ENCODE data around the gene TRPV2. TPM values are rescaled to one million over a fixed set of nuclear protein-coding genes. Genes with fewer than 3 reads are reported as not detected.

The TRPV2 gene
- total and polyA plus RNA-seq, 9 of the 15 experiments (the other 6 are each of a cell fraction or from before 2014, with no cell fraction given), result 10.0 to 97.5 (median 30.3) TPM

- TF ChIP-seq EGR1 (conservative IDR thresholded peaks at IDR 0.05) (peak; percentile 98), SOX6 (IDR thresholded peaks at IDR 0.05) (peak; percentile 56; the same call in 1 of the 2 replicates), TAF7 (tag; IDR thresholded peaks at IDR 0.05) (peak; percentile 94), PHF21A (IDR thresholded peaks at IDR 0.05; ENCODE audit: borderline replicate concordance, low read depth) (peak; percentile 86; the same call in 1 of the 2 replicates), ELK3 (CRISPR knock-in tag; IDR thresholded peaks at IDR 0.05) (no peak), ELF2 (CRISPR knock-in tag; IDR thresholded peaks at IDR 0.05) (peak; percentile 76), ZFPM2 (CRISPR knock-in tag; IDR thresholded peaks at IDR 0.05) (no peak), PRPF4 (IDR thresholded peaks at IDR 0.05; ENCODE audit: insufficient read depth, low read depth, low read length, poor library complexity, severe bottlenecking) (no peak), ZNF124 (CRISPR knock-in tag; IDR thresholded peaks at IDR 0.05) (no peak), XRCC4 (IDR thresholded peaks at IDR 0.05; ENCODE audit: extremely low read depth, insufficient read depth, insufficient read length) (no peak), NFE2 (IDR thresholded peaks at IDR 0.05; ENCODE audit: low read depth) (peak; percentile 12; the same call in 1 of the 2 replicates), TRIM24 (IDR thresholded peaks at IDR 0.05) (peak; percentile 30 to 51; a peak in 2 of 4 replicates), ZNF263 (CRISPR knock-in tag; IDR thresholded peaks at IDR 0.05; ENCODE audit: borderline replicate concordance) (no peak), NCOR1 (IDR thresholded peaks at IDR 0.05) (peak; percentile 69)
- TF ChIP-seq, protein P1, sequence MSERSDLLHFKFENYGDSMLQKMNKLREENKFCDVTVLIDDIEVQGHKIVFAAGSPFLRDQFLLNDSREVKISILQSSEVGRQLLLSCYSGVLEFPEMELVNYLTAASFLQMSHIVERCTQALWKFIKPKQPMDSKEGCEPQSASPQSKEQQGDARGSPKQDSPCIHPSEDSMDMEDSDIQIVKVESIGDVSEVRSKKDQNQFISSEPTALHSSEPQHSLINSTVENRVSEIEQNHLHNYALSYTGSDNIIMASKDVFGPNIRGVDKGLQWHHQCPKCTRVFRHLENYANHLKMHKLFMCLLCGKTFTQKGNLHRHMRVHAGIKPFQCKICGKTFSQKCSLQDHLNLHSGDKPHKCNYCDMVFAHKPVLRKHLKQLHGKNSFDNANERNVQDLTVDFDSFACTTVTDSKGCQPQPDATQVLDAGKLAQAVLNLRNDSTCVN (CRISPR knock-in tag; IDR thresholded peaks at IDR 0.05), result 0 out of 2 replicates have a peak, but pooled peaks have one; percentile 62
- TF ChIP-seq, protein P2, sequence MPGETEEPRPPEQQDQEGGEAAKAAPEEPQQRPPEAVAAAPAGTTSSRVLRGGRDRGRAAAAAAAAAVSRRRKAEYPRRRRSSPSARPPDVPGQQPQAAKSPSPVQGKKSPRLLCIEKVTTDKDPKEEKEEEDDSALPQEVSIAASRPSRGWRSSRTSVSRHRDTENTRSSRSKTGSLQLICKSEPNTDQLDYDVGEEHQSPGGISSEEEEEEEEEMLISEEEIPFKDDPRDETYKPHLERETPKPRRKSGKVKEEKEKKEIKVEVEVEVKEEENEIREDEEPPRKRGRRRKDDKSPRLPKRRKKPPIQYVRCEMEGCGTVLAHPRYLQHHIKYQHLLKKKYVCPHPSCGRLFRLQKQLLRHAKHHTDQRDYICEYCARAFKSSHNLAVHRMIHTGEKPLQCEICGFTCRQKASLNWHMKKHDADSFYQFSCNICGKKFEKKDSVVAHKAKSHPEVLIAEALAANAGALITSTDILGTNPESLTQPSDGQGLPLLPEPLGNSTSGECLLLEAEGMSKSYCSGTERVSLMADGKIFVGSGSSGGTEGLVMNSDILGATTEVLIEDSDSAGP (CRISPR knock-in tag; IDR thresholded peaks at IDR 0.05), result no peak
- TF ChIP-seq, protein P3, sequence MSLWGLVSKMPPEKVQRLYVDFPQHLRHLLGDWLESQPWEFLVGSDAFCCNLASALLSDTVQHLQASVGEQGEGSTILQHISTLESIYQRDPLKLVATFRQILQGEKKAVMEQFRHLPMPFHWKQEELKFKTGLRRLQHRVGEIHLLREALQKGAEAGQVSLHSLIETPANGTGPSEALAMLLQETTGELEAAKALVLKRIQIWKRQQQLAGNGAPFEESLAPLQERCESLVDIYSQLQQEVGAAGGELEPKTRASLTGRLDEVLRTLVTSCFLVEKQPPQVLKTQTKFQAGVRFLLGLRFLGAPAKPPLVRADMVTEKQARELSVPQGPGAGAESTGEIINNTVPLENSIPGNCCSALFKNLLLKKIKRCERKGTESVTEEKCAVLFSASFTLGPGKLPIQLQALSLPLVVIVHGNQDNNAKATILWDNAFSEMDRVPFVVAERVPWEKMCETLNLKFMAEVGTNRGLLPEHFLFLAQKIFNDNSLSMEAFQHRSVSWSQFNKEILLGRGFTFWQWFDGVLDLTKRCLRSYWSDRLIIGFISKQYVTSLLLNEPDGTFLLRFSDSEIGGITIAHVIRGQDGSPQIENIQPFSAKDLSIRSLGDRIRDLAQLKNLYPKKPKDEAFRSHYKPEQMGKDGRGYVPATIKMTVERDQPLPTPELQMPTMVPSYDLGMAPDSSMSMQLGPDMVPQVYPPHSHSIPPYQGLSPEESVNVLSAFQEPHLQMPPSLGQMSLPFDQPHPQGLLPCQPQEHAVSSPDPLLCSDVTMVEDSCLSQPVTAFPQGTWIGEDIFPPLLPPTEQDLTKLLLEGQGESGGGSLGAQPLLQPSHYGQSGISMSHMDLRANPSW (CRISPR knock-in tag; IDR thresholded peaks at IDR 0.05), result no peak
- TF ChIP-seq, protein P4, sequence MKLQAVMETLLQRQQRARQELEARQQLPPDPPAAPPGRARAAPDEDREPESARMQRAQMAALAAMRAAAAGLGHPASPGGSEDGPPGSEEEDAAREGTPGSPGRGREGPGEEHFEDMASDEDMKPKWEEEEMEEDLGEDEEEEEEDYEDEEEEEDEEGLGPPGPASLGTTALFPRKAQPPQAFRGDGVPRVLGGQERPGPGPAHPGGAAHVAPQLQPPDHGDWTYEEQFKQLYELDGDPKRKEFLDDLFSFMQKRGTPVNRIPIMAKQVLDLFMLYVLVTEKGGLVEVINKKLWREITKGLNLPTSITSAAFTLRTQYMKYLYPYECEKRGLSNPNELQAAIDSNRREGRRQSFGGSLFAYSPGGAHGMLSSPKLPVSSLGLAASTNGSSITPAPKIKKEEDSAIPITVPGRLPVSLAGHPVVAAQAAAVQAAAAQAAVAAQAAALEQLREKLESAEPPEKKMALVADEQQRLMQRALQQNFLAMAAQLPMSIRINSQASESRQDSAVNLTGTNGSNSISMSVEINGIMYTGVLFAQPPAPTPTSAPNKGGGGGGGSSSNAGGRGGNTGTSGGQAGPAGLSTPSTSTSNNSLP (IDR thresholded peaks at IDR 0.05; ENCODE audit: borderline replicate concordance, low read depth, low read length), result peak; percentile 73; the same call in 1 of the 2 replicates
Observed at GRCh38 chr17:16380640-16381495, 34.5 kb upstream of the TRPV2 start, which contains the start of gene UBB (continued).
